B cell (primary cell): Measurements from ENCODE around the gene DEGS1.

ENCODE experiments used
- CTCF ChIP-seq: fragments of 200-600 bp; IDR thresholded peaks from one replicate; pipeline ENCODE4 v1.8.0; 2022; ENCODE audit warnings: antibody characterized with exemption, mild to moderate bottlenecking
- EZH2 ChIP-seq: IDR thresholded peaks from 2 replicates; pipeline ENCODE4 v1.6.1; 2012; ENCODE audit warnings: borderline replicate concordance, low read depth, mild to moderate bottlenecking, moderate library complexity, low read length; ENCODE audit not compliant: insufficient read depth, poor library complexity, severe bottlenecking

GRCh38 chr1:224216382-224216781, 33.3 kb downstream of the DEGS1 start:
- TF ChIP-seq CTCF, result no peak
- TF ChIP-seq EZH2, result no peak
